NCI-H510A (cell line): ENCODE results near the gene LRIG2.

Experiments used
- DNase-seq: peaks from one replicate; lab custom pipeline; 2025; lab: John Stamatoyannopoulos, UW

The LRIG2 gene

DNA sequence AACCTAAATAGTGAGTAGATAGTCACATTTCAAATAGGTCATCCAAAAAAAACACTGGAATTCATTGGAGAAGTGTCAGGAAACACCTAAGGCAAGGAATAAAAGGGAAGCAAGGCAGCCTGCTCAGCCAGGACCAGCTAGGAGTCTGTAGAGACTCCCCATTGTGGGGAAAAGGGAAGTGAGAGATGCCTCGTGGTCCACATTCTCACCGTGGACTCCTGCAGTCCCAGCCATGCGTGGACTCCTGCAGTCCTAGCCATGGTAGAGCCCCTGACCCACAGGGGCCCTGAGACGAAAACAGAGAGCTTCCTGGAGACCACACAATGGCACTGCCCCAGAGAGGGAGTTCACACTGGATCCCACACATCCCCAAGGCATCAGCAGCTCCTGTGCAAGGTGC, 97.5 kb downstream of the LRIG2 start:
- no peak for DNase-seq

DNA sequence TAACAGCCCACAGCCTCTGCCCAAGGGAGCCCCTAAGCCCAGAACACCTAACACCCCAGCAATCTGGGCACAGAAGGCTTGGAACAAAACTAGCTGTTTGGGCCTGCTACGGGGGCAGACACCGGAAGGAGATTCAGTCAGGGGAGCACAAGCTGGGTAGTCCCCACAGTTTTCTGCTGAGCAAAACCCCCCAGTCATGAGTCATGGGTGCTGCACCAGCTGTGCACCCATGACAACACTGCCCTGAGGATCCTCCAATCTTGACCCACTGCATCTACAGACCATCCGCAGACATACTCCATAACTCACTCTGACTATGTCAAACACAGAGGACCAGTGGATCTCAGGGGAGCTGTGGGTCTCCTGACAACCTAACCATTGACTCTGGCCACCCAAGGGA, 105.1 kb downstream of the LRIG2 start:
- DNase-seq, result no peak

DNA sequence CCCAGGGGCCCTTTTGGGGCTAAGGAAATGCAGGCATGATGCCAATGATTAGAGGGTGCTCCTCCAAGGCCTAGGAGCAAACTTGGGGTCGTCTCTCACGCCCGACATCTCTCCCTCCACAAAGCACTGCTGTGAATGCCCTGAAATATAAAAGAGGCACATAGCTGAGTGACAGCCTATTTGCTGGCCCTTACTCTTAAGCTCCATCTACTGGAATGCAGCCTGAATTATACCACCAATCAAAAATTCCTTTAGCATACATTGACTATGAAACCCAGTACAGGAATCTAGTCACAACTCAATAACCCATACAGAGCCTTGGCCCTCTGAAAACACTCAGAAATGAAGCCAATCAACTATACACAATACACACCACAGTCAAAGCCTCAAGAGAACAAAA, 105.5 kb downstream of the LRIG2 start:
- DNase-seq, result no peak
